CD4-positive, alpha-beta T cell (primary cell): ENCODE measurements around the gene FIBCD1. TPM values are rescaled to one million over a fixed set of nuclear protein-coding genes. Genes with fewer than 3 reads are reported as not detected.

ENCODE experiments used
- ATAC-seq: fragments of 200-7000 bp; cut with Tn5 transposase; one replicate; pipeline ENCODE4 v1.10.0; 2022; ENCODE audit warnings: mild to moderate bottlenecking; ENCODE audit not compliant: poor library complexity
- CTCF ChIA-PET: fragments of 350-600 bp; sonication (Branson Sonifier 250); formaldehyde crosslinking; loops from one replicate; lab custom pipeline; 2021; ENCODE audit warnings: antibody characterized with exemption, inconsistent platforms; lab: Charles Lee
- POLR2A ChIA-PET: fragments of 350-600 bp; sonication (Branson Sonifier 250); formaldehyde crosslinking; loops from one replicate; lab custom pipeline; 2021; ENCODE audit warnings: antibody characterized with exemption, inconsistent platforms; lab: Charles Lee
- DNase-seq, 14 experiments: peaks; one replicate each; pipeline ENCODE4 v3.0.0-alpha.2; 2013 to 2020; ENCODE audit warnings: mixed read lengths in 2 of 14
- H3K27ac ChIP-seq, 2 donors: one replicate each; pipeline versions ENCODE4 v1.5.1 to v1.7.0; 2013; ENCODE audit warnings: low read length in 2 of 2, low read depth in 1 of 2, mild to moderate bottlenecking in 1 of 2
- H3K27me3 ChIP-seq, 2 experiments: 1 replicate in 1 of 2; 2 replicates in 1 of 2; pipeline versions ENCODE4 v1.6.1 to v1.7.0; 2013; ENCODE audit warnings: low read length in 2 of 2, control low read depth in 1 of 2, mild to moderate bottlenecking in 1 of 2, moderate library complexity in 1 of 2; ENCODE audit not compliant: insufficient read depth in 2 of 2, control insufficient read depth in 1 of 2
- H3K36me3 ChIP-seq: one replicate; pipeline ENCODE4 v1.6.1; 2013; ENCODE audit warnings: low read length, control low read depth; ENCODE audit not compliant: insufficient read depth
- H3K4me1 ChIP-seq: one replicate; pipeline ENCODE4 v1.6.1; 2013; ENCODE audit warnings: low read length, control low read depth; ENCODE audit not compliant: insufficient read depth
- H3K4me3 ChIP-seq: one replicate; pipeline ENCODE4 v1.5.1; 2013; ENCODE audit warnings: mild to moderate bottlenecking, low read length, moderate library complexity
- H3K9me3 ChIP-seq, 2 experiments: 1 replicate in 1 of 2; 2 replicates in 1 of 2; pipeline versions ENCODE4 v1.6.1 to v1.7.0; 2013; ENCODE audit warnings: low read length in 2 of 2, mild to moderate bottlenecking in 2 of 2, control low read depth in 1 of 2, moderate library complexity in 1 of 2; ENCODE audit not compliant: control insufficient read depth in 1 of 2, insufficient read depth in 1 of 2
- H3K27ac Mint-ChIP-seq: one replicate; pipeline ENCODE4 v1.8.0; 2020; ENCODE audit warnings: mixed read lengths
- H3K27me3 Mint-ChIP-seq: one replicate; pipeline ENCODE4 v1.8.0; 2021; ENCODE audit warnings: mixed read lengths
- H3K36me3 Mint-ChIP-seq: one replicate; pipeline ENCODE4 v1.8.0; 2021; ENCODE audit warnings: low read depth, mixed read lengths
- H3K4me1 Mint-ChIP-seq: one replicate; pipeline ENCODE4 v1.8.0; 2021; ENCODE audit warnings: low read depth, mixed read lengths
- H3K4me3 Mint-ChIP-seq: one replicate; pipeline ENCODE4 v1.8.0; 2020; ENCODE audit warnings: mild to moderate bottlenecking, mixed read lengths
- H3K9me3 Mint-ChIP-seq: one replicate; pipeline ENCODE4 v1.8.0; 2020; ENCODE audit warnings: mixed read lengths
- intact Hi-C, 2 experiments: fragments of 100-400 bp; cut with DNase I in 1 of 2; cut with micrococcal nuclease in 1 of 2; formaldehyde crosslinking; loops; one replicate each; pipeline versions ENCODE4 v1.15.1 to v1.9.0; 2023 to 2025; cut with DNase I, micrococcal nuclease
- total RNA-seq, 174 experiments: library from RNA in 2 of 174; stranded (reverse) in 2 of 174; gene quantifications; one replicate each; pipeline ENCODE4 v1.2.3 and lab custom pipeline; 2021 to 2026
- TF ChIP-seq, protein P1 (sequence below): fragments of 200-600 bp; IDR thresholded peaks from one replicate; pipeline ENCODE4 v1.8.0; 2022; ENCODE audit warnings: antibody characterized with exemption, mild to moderate bottlenecking

The FIBCD1 gene
- total RNA-seq, 2 experiments from 2014 or later, result not detected

DNA sequence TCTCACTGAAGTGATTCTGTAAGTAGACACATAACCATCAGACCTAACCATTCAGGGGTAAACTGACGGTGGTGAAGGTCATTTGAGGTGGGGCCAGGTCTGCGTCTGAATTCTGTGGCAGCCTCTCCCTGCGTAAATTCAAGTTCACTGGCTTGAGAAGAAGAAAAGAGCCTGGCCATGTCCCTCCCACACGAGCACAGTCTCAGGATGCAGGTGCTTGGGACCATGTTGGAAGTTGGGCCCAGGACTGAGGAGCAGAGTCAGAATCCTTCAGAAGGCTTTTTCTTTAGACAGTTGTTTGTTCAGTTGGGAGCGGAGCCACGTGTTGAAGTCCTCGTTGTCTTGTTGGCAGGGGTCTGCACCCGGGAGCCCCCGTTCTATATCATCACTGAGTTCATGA, 66.5 kb downstream of the FIBCD1 start:
- intact Hi-C loops, result no loop called here
- Histone ChIP-seq H3K27ac (no peak overlapping the region), H3K27me3 (no peaks in the 10 kb centered on the region), H3K4me1 (no peaks in the 10 kb centered on the region), H3K4me3 (no peak overlapping the region), H3K9me3 (no peaks in the 10 kb centered on the region), H3K36me3 (peaks cover 40% of the 10 kb centered on the region)
- Mint-ChIP-seq H3K4me3 (no peak overlapping the region), H3K4me1 (no peaks in the 10 kb centered on the region), H3K27ac (no peak overlapping the region), H3K9me3 (no peaks in the 10 kb centered on the region), H3K36me3 (peaks cover 70% of the 10 kb centered on the region), H3K27me3 (no peaks in the 10 kb centered on the region)
- ATAC-seq, result no peak
- POLR2A ChIA-PET, result no interaction called here
- TF ChIP-seq, protein P1, sequence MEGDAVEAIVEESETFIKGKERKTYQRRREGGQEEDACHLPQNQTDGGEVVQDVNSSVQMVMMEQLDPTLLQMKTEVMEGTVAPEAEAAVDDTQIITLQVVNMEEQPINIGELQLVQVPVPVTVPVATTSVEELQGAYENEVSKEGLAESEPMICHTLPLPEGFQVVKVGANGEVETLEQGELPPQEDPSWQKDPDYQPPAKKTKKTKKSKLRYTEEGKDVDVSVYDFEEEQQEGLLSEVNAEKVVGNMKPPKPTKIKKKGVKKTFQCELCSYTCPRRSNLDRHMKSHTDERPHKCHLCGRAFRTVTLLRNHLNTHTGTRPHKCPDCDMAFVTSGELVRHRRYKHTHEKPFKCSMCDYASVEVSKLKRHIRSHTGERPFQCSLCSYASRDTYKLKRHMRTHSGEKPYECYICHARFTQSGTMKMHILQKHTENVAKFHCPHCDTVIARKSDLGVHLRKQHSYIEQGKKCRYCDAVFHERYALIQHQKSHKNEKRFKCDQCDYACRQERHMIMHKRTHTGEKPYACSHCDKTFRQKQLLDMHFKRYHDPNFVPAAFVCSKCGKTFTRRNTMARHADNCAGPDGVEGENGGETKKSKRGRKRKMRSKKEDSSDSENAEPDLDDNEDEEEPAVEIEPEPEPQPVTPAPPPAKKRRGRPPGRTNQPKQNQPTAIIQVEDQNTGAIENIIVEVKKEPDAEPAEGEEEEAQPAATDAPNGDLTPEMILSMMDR, result no peak
- CTCF ChIA-PET, result no interaction called here
- no peak for DNase-seq

DNA sequence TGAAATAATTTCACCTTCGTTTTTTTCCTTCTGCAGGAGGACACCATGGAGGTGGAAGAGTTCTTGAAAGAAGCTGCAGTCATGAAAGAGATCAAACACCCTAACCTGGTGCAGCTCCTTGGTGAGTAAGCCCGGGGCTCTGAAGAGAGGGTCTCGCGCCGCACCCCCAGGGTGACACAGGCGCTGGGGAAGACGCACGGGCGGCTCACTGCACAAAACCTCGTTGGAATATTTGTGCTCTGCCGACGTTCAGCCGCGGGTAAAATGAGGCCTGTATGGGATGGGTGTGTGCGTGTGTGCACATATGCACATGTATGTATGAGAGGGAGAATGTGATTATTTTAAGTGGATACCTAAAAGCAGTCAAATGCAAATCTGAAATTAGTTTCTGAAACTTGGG, 67.0 kb downstream of the FIBCD1 start:
- Mint-ChIP-seq H3K9me3 (no peaks in the 10 kb centered on the region), H3K4me1 (no peaks in the 10 kb centered on the region), H3K36me3 (peaks cover 70% of the 10 kb centered on the region), H3K4me3 (no peak overlapping the region), H3K27me3 (no peaks in the 10 kb centered on the region), H3K27ac (no peak overlapping the region)
- intact Hi-C loops, result no loop called here
- Histone ChIP-seq H3K36me3 (peaks cover 40% of the 10 kb centered on the region), H3K4me1 (no peaks in the 10 kb centered on the region), H3K27me3 (no peaks in the 10 kb centered on the region), H3K9me3 (no peaks in the 10 kb centered on the region), H3K4me3 (no peak overlapping the region), H3K27ac (no peak overlapping the region)
- TF ChIP-seq, protein P1, result no peak
- DNase-seq (no peak), ATAC-seq (no peak)
- ChIA-PET POLR2A (no interaction called here), CTCF (no interaction called here)

DNA sequence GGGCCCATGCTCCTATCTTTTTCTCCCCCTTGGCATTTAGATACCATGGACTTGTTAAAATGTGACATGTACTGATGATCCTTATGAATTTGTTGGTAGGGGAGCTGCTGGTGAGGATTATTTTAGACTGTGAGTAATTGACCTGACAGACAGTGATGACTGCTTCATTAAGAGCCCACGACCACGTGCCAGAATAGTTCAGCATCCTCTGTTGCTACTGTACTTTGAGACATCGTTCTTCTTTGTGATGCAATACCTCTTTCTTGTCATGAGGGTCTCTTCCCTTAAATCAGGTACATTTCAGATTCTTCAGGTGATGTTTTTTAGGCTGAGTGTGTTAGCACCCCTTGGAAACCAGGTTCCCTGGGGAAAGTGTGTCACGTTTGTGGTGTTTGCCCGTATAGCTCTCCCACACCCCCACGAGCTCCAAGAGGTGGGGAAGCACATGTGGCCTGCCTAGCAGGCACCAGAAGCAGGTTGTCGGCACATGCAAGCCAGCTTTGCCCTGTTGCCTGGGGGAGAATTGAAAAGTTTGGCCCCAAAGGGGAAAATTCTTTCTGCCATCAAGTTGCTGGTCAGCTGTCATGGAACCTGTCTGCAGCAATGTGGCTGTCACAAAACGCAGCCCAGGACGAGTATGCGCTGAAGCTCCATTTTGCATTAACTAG, 67.5 kb downstream of the FIBCD1 start:
- Histone ChIP-seq H3K27ac (no peak overlapping the region), H3K4me1 (no peaks in the 10 kb centered on the region), H3K9me3 (no peaks in the 10 kb centered on the region), H3K36me3 (peaks cover 40% of the 10 kb centered on the region), H3K27me3 (no peaks in the 10 kb centered on the region), H3K4me3 (no peak overlapping the region)
- Mint-ChIP-seq H3K4me3 (no peak overlapping the region), H3K9me3 (no peaks in the 10 kb centered on the region), H3K27ac (no peak overlapping the region), H3K36me3 (peaks cover 68% of the 10 kb centered on the region), H3K27me3 (no peaks in the 10 kb centered on the region), H3K4me1 (peaks cover under 1% of the 10 kb centered on the region)
- CTCF ChIA-PET, result no interaction called here
- ATAC-seq (no peak), DNase-seq (no peak)
- POLR2A ChIA-PET, result no interaction called here
- intact Hi-C loops, result no loop called here
- TF ChIP-seq, protein P1, result no peak
